HepG2 (cell line): Measurements from ENCODE around the gene FBXO11. TPM values are rescaled to one million over a fixed set of nuclear protein-coding genes. Genes with fewer than 3 reads are reported as not detected.
A peak's percentile ranks its signal among the peaks of the same experiment; 100 is the strongest.

Experiments used
- ATAC-seq: fragments of 200-7000 bp; cut with Tn5 transposase; 3 replicates; pipeline ENCODE4 v1.9.1; 2020; ENCODE audit warnings: mild to moderate bottlenecking, moderate library complexity
- BruUV-seq: library from RNA; stranded (reverse); fragments of 400-500 nt; replicated peaks from 2 replicates; lab custom pipeline; 2021; lab: Mats Ljungman, UMichigan
- CTCF ChIA-PET: fragments of 300-600 bp; formaldehyde crosslinking; extraction: SDS; loops from one replicate; lab custom pipeline; 2021; ENCODE audit warnings: low total read pairs, inconsistent platforms, low intra/inter-chr PET ratio; lab: Yijun Ruan, JAX
- POLR2A ChIA-PET: fragments of 350-600 bp; sonication (Branson Sonifier 250); formaldehyde crosslinking; loops from one replicate; lab custom pipeline; 2020; ENCODE audit warnings: antibody characterized with exemption, inconsistent platforms; lab: Yijun Ruan, JAX
- DNase-seq: peaks from one replicate; pipeline ENCODE4 v3.0.0-alpha.2; 2015; ENCODE audit warnings: low spot score
- FAIRE-seq: peaks from 3 replicates; lab custom pipeline; 2011; peaks lifted over from hg19 to GRCh38; lab: Jason Lieb, UNC
- H2AFZ ChIP-seq: one replicate; pipeline ENCODE4 v1.6.1; 2011; ENCODE audit warnings: low read length, inconsistent platforms
- H3K27ac ChIP-seq: fragments of 300-600 bp; 3 replicates; pipeline ENCODE4 v1.8.0; 2011; ENCODE audit warnings: mixed run types, mild to moderate bottlenecking, mixed read lengths, low read length, inconsistent platforms; ENCODE audit not compliant: insufficient read depth; ENCODE audit errors: extremely low read length
- H3K27me3 ChIP-seq, 2 experiments: fragments of 200-600 bp in 1 of 2; 2 replicates in 1 of 2; 3 replicates in 1 of 2; pipeline versions ENCODE4 v1.6.0 to v1.8.0; 2011; ENCODE audit warnings: low read length in 2 of 2, mild to moderate bottlenecking in 2 of 2, moderate library complexity in 2 of 2, inconsistent platforms in 1 of 2; ENCODE audit not compliant: insufficient read depth in 2 of 2, control insufficient read depth in 1 of 2
- H3K36me3 ChIP-seq, 2 experiments: fragments of 200-600 bp in 1 of 2; replicated peaks in 1 of 2; 2 replicates in 1 of 2; 3 replicates in 1 of 2; pipeline versions ENCODE4 v1.5.1 to v1.8.0; 2011; ENCODE audit warnings: low read length in 2 of 2, inconsistent platforms in 1 of 2; ENCODE audit not compliant: insufficient read depth in 2 of 2, control insufficient read depth in 1 of 2
- H3K4me1 ChIP-seq: 2 replicates; pipeline ENCODE4 v1.5.1; 2012; ENCODE audit warnings: low read length, inconsistent platforms; ENCODE audit not compliant: insufficient read depth
- H3K4me2 ChIP-seq: 2 replicates; pipeline ENCODE4 v1.6.0; 2011; ENCODE audit warnings: low read depth, low read length, inconsistent platforms
- H3K4me3 ChIP-seq, 3 experiments: fragments of 200-600 bp in 1 of 3; sonication (generic), shearing (Covaris generic) in 1 of 3; replicated peaks in 1 of 3; 2 replicates each; pipeline ENCODE4 v1.5.1; 2011 to 2016; ENCODE audit warnings: low read length in 3 of 3, inconsistent platforms in 2 of 3, low read depth in 2 of 3, mild to moderate bottlenecking in 2 of 3, control low read depth in 1 of 3, mixed read lengths in 1 of 3; ENCODE audit not compliant: insufficient read depth in 1 of 3
- H3K79me2 ChIP-seq: one replicate; pipeline ENCODE4 v1.6.1; 2011; ENCODE audit warnings: low read length, inconsistent platforms; ENCODE audit not compliant: insufficient read depth
- H3K9ac ChIP-seq: 2 replicates; pipeline ENCODE4 v1.6.0; 2011; ENCODE audit warnings: mild to moderate bottlenecking, low read depth, low read length, inconsistent platforms; ENCODE audit not compliant: insufficient read depth
- H3K9me3 ChIP-seq: 2 replicates; pipeline ENCODE4 v1.5.1; 2012; ENCODE audit warnings: mild to moderate bottlenecking, low read length
- H4K20me1 ChIP-seq: 2 replicates; pipeline ENCODE4 v1.6.0; 2011; ENCODE audit warnings: inconsistent platforms, mild to moderate bottlenecking, low read length, moderate library complexity; ENCODE audit not compliant: insufficient read depth
- BCLAF1 ChIP-seq: fragments of 450-650 bp; IDR thresholded peaks from 2 replicates; pipeline ENCODE4 v1.6.1; 2017; ENCODE audit warnings: mild to moderate bottlenecking
- BRCA1 ChIP-seq: sonication (generic); formaldehyde crosslinking; IDR thresholded peaks from 2 replicates; pipeline ENCODE4 v1.4.0; 2020; ENCODE audit warnings: missing genetic modification reagents
- CREB3 ChIP-seq: sonication (generic); formaldehyde crosslinking; IDR thresholded peaks from 2 replicates; pipeline ENCODE4 v1.5.0; 2020; ENCODE audit warnings: missing genetic modification reagents
- EEA1 ChIP-seq: sonication (generic); formaldehyde crosslinking; IDR thresholded peaks from 2 replicates; pipeline ENCODE4 v1.5.1; 2020; ENCODE audit warnings: mild to moderate bottlenecking, missing genetic modification reagents, borderline replicate concordance
- MEIS2 ChIP-seq: sonication (generic); formaldehyde crosslinking; IDR thresholded peaks from 2 replicates; pipeline ENCODE4 v1.9.0; 2021; ENCODE audit warnings: mild to moderate bottlenecking, missing genetic modification reagents
- MIER3 ChIP-seq: IDR thresholded peaks from 2 replicates; pipeline ENCODE4 v1.6.1; 2016; ENCODE audit warnings: missing compliant biosample characterization, borderline replicate concordance
- NCOR1 ChIP-seq: fragments of 200-600 bp; sonication (generic); IDR thresholded peaks from 2 replicates; pipeline ENCODE4 v1.7.0; 2017; ENCODE audit warnings: antibody characterized with exemption, low read length, borderline replicate concordance
- PAXIP1 ChIP-seq: sonication (generic); formaldehyde crosslinking; conservative IDR thresholded peaks from 2 replicates; pipeline ENCODE4 v1.4.0; 2020; ENCODE audit warnings: mild to moderate bottlenecking, missing genetic modification reagents, moderate library complexity
- SALL2 ChIP-seq: sonication (generic); formaldehyde crosslinking; IDR thresholded peaks from 2 replicates; pipeline ENCODE4 v1.8.1; 2023; ENCODE audit warnings: mild to moderate bottlenecking, missing genetic modification reagents, inconsistent platforms
- ZBTB33 ChIP-seq: sonication (generic); formaldehyde crosslinking; IDR thresholded peaks from 2 replicates; pipeline ENCODE4 v1.4.0; 2020; ENCODE audit warnings: missing genetic modification reagents
- ZBTB38 ChIP-seq: sonication (generic); formaldehyde crosslinking; IDR thresholded peaks from 2 replicates; pipeline ENCODE4 v1.5.1; 2020; ENCODE audit warnings: mild to moderate bottlenecking, missing genetic modification reagents
- ZNF501 ChIP-seq: sonication (generic); formaldehyde crosslinking; IDR thresholded peaks from 2 replicates; pipeline ENCODE4 v1.5.1; 2020; ENCODE audit warnings: mild to moderate bottlenecking, moderate library complexity, missing genetic modification reagents
- ZNF605 ChIP-seq: sonication (generic); formaldehyde crosslinking; IDR thresholded peaks from 2 replicates; pipeline ENCODE4 v1.8.0; 2022; ENCODE audit warnings: mild to moderate bottlenecking, missing genetic modification reagents
- ZNF724P ChIP-seq: sonication (generic); formaldehyde crosslinking; IDR thresholded peaks from 2 replicates; pipeline ENCODE4 v1.8.0; 2022; ENCODE audit warnings: missing genetic modification reagents, borderline replicate concordance
- WGBS: methylation state at CpG from one replicate; pipeline ENCODE4 v1.1.6; 2017; ENCODE audit warnings: low lambda C conversion rate; 5-methylcytosine and 5-hydroxymethylcytosine counted together
- in situ Hi-C: cut with HindIII; loops from 2 replicates; pipeline ENCODE4 v1.10.0; 2017; ENCODE audit warnings: low pct_unique_long_range_greater_than_20kb; ENCODE audit not compliant: extremely low pct_ligation_motif_present
- intact Hi-C: fragments of 100-400 bp; cut with micrococcal nuclease; formaldehyde crosslinking; loops from one replicate; pipeline ENCODE4 v1.10.0; 2022; ENCODE audit not compliant: unreplicated experiment
- polyA plus RNA-seq, 8 experiments: library from polyadenylated mRNA; depleted of rRNA in 3 of 8; stranded (reverse) in 7 of 8; unstranded in 1 of 8; fragments of >200 nt; fragmentation: Illumina TruSeq in 4 of 8; extraction: Trizol in 4 of 8; gene quantifications; 2 replicates each; pipeline versions ENCODE4 v1.2.1 to v1.2.3, GENCODE V29; 2011 to 2016; ENCODE audit warnings: low read depth in 4 of 8, missing spikeins in 1 of 8, mixed read lengths in 1 of 8; ENCODE audit not compliant: insufficient read depth in 1 of 8
- total RNA-seq, 5 experiments: library from RNA; depleted of rRNA; stranded (reverse); fragments of >200 nt; fragmentation: Illumina TruSeq; extraction: Trizol; gene quantifications; 2 replicates each; pipeline ENCODE4 v1.2.3, GENCODE V29; 2016; ENCODE audit warnings: low read depth in 1 of 5

The FBXO11 gene
- total and polyA plus RNA-seq, 2 of the 13 experiments (the other 11 are each of a cell fraction or from before 2014, with no cell fraction given) = 27.9 to 47.6 TPM

GRCh38 chr2:47784352-47784851, 121.9 kb downstream of the FBXO11 start:
- no peak for DNase-seq
- intact Hi-C loops = loop anchor here (10.0 kb wide), 1 partner anchor 120 kb away; the partner anchor contains the start of gene FBXO11
- TF ChIP-seq CREB3 (CRISPR knock-in tag) = 0 out of 2 replicates have a peak, but pooled peaks have one; percentile 37
- 0 out of 2 replicates have a peak, but pooled peaks have one; percentile 3 for TF ChIP-seq PAXIP1 (CRISPR knock-in tag)
- TF ChIP-seq SALL2 = no peak
- TF ChIP-seq ZNF501 (CRISPR knock-in tag) = 0 out of 2 replicates have a peak, but pooled peaks have one; percentile 12
- 0 out of 2 replicates have a peak, but pooled peaks have one; percentile 45 for TF ChIP-seq EEA1 (CRISPR knock-in tag)
- no peak for TF ChIP-seq BRCA1
- TF ChIP-seq MIER3 (CRISPR knock-in tag) = no peak
- 0 out of 2 replicates have a peak, but pooled peaks have one; percentile 1 for TF ChIP-seq MEIS2 (CRISPR knock-in tag)
- TF ChIP-seq ZBTB33 (CRISPR knock-in tag) = peak; percentile 70
- no peak for TF ChIP-seq ZNF724P (CRISPR knock-in tag)
- TF ChIP-seq BCLAF1 = no peak
- no peak for TF ChIP-seq NCOR1
- 0 out of 2 replicates have a peak, but pooled peaks have one; percentile 34 for TF ChIP-seq ZNF605 (CRISPR knock-in tag)
- TF ChIP-seq ZBTB38 = peak; percentile 96

More at GRCh38 chr2:47784352-47784851, 121.9 kb downstream of the FBXO11 start:
- in situ Hi-C loops = no loop called here
- Histone ChIP-seq H4K20me1 (peaks cover 47% of the 10 kb centered on the region), H3K9me3 (no peaks in the 10 kb centered on the region), H3K4me3 (peak overlapping the region; percentile 66 to 85 (median 77)), H3K27me3 (no peaks in the 10 kb centered on the region; a peak in 2 of 5 replicates), H3K36me3 (peaks cover 3 to 10% of the 10 kb centered on the region in 2 experiments; a peak in 3 of 5 replicates), H3K79me2 (peaks cover 53% of the 10 kb centered on the region), H3K9ac (peak overlapping the region; percentile 60), H3K4me1 (peaks cover 46% of the 10 kb centered on the region), H3K4me2 (peak overlapping the region; percentile 73), H3K27ac (peak overlapping the region; percentile 38), H2AFZ (no peak overlapping the region)
- ChIA-PET CTCF (no interaction called here), POLR2A (no interaction called here)
- WGBS = 80% methylated on average over 28 of the region's 28 CpGs
- FAIRE-seq (no peak), ATAC-seq (no peak)
- no TSS peak for BruUV-seq
